Activated CD4-positive, alpha-beta T cell treated with anti-CD3 and anti-CD28 coated beads for 36 hours (primary cell): ENCODE data around the gene P2RY8. TPM values are rescaled to one million over a fixed set of nuclear protein-coding genes. Genes with fewer than 3 reads are reported as not detected.
"Not testable (repeated sequence)": the region's sequence is repeated elsewhere in the genome, so short reads cannot be mapped to it uniquely, and the experiment has no call there.

Source experiments
- ATAC-seq: fragments of 200-7000 bp; cut with Tn5 transposase; one replicate; pipeline ENCODE4 v1.10.0; 2021; ENCODE audit warnings: mild to moderate bottlenecking, moderate library complexity
- CTCF ChIA-PET: fragments of 350-600 bp; sonication (Branson Sonifier 250); formaldehyde crosslinking; loops from one replicate; lab custom pipeline; 2021; ENCODE audit warnings: antibody characterized with exemption; lab: Charles Lee
- POLR2A ChIA-PET: fragments of 350-600 bp; sonication (Branson Sonifier 250); formaldehyde crosslinking; loops from one replicate; lab custom pipeline; 2021; ENCODE audit warnings: antibody characterized with exemption, inconsistent platforms; lab: Charles Lee
- DNase-seq: peaks from one replicate; pipeline ENCODE4 v3.0.0-alpha.2; 2020
- H3K27ac Mint-ChIP-seq: one replicate; pipeline ENCODE4 v1.8.0; 2021; ENCODE audit warnings: mixed read lengths
- H3K27me3 Mint-ChIP-seq: one replicate; pipeline ENCODE4 v1.8.0; 2021; ENCODE audit warnings: mixed read lengths
- H3K36me3 Mint-ChIP-seq: one replicate; pipeline ENCODE4 v1.8.0; 2021; ENCODE audit warnings: low read depth, mixed read lengths
- H3K4me1 Mint-ChIP-seq: one replicate; pipeline ENCODE4 v1.8.0; 2021; ENCODE audit warnings: mixed read lengths
- H3K4me3 Mint-ChIP-seq: one replicate; pipeline ENCODE4 v1.8.0; 2021; ENCODE audit warnings: mild to moderate bottlenecking, moderate library complexity, mixed read lengths
- H3K9me3 Mint-ChIP-seq: one replicate; pipeline ENCODE4 v1.8.0; 2021; ENCODE audit warnings: low read depth, mixed read lengths
- intact Hi-C, 2 experiments: fragments of 100-400 bp; cut with DNase I in 1 of 2; cut with micrococcal nuclease in 1 of 2; formaldehyde crosslinking; loops; one replicate each; pipeline versions ENCODE4 v1.14.2 to v1.15.1; 2022 to 2024; cut with DNase I, micrococcal nuclease
- total RNA-seq, 2 experiments: library from RNA; stranded (reverse); gene quantifications; one replicate each; pipeline ENCODE4 v1.2.3, GENCODE V29; 2021

P2RY8 gene
- total RNA-seq, 2 experiments from 2014 or later = 19.8 to 21.2 TPM

- Mint-ChIP-seq H3K4me1 (peaks cover 8% of the 10 kb centered on the region), H3K4me3 (peak within 1 kb of the TSS; percentile 83), H3K9me3 (peaks cover 20% of the 10 kb centered on the region), H3K27me3 (no peaks in the 10 kb centered on the region), H3K36me3 (peaks cover 24% of the 10 kb centered on the region), H3K27ac (peak within 1 kb of the TSS; percentile 89)
- ChIA-PET CTCF (no interaction called here), POLR2A (no interaction called here)
- intact Hi-C loops = loop anchor here (1.0 to 5.0 kb wide), 8 partner anchors 60 to 1239 kb away; partner anchors contain the start of genes SLC25A6 (in 2 of the 2), AKAP17A (in 1 of the 2), CD99 (in 1 of the 2) and PPP2R3B (in 1 of the 2)
- DNase-seq (peak; percentile 100), ATAC-seq (peak; percentile 75)
These were observed 84.2 kb downstream of the P2RY8 start, which contains the start of gene ASMTL for GRCh38 chrX:1452516-1453394. Gene ASMTL (minus strand): TSS chrX:1452909. CDS start chrX:1452840, 69 bp downstream.

GRCh38 chrX:1451661-1452515 is 85.1 kb downstream of the P2RY8 start:
- no peaks in the 10 kb centered on the region for H3K27me3 Mint-ChIP-seq
- peak overlapping the region; percentile 83 for H3K4me3 Mint-ChIP-seq
- POLR2A ChIA-PET = no interaction called here
- peak; percentile 30 for DNase-seq
- H3K9me3 Mint-ChIP-seq = peaks cover 29% of the 10 kb centered on the region
- intact Hi-C loops = loop anchor here (2.0 to 5.0 kb wide), 3 partner anchors 205 to 1065 kb away; partner anchors contain the start of gene PPP2R3B (in 1 of the 2)
- ATAC-seq = no peak
- H3K36me3 Mint-ChIP-seq = peaks cover 33% of the 10 kb centered on the region
- peaks cover 8% of the 10 kb centered on the region for H3K4me1 Mint-ChIP-seq
- peak overlapping the region; percentile 31 for H3K27ac Mint-ChIP-seq
- CTCF ChIA-PET = no interaction called here

DNA sequence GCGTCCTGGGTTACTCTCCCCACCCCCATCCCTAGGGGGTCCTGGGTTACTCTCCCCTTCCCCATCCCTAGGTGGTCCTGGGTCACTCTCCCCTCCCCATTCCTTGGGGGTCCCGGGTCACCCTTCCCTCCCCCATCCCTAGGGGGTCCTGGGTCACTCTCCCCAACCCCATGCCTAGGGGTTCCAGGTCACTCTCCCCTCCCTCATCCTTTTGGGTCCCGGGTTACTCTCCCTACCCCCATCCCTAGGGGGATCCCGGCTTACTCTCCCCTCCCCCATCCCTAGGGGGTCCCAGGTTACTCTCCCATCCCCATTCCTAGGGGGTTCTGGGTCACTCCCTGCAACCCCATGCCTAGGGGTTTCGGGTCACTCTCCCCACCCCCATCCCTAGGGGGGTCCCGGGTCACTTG is 85.7 kb downstream of the P2RY8 start:
- CTCF ChIA-PET = no interaction called here
- Mint-ChIP-seq H3K4me1 (peaks cover 8% of the 10 kb centered on the region), H3K27me3 (no peaks in the 10 kb centered on the region), H3K36me3 (peaks cover 36% of the 10 kb centered on the region), H3K4me3 (peak overlapping the region; percentile 83), H3K27ac (no peak overlapping the region), H3K9me3 (peaks cover 33% of the 10 kb centered on the region)
- POLR2A ChIA-PET = no interaction called here
- intact Hi-C loops = loop anchor here in 1 of 2 experiments (5.0 kb wide), 1 partner anchor 1064 kb away; the partner anchor contains the start of gene PPP2R3B
- DNase-seq = no peak
- ATAC-seq = no peak

GRCh38 chrX:1450361-1451161 is 86.4 kb downstream of the P2RY8 start:
- Mint-ChIP-seq H3K9me3 (peaks cover 33% of the 10 kb centered on the region), H3K4me3 (no peak overlapping the region), H3K27me3 (no peaks in the 10 kb centered on the region), H3K4me1 (peaks cover 8% of the 10 kb centered on the region), H3K27ac (no peak overlapping the region), H3K36me3 (peaks cover 38% of the 10 kb centered on the region)
- ChIA-PET CTCF (no interaction called here), POLR2A (no interaction called here)
- no peak for ATAC-seq
- peak; percentile 15 for DNase-seq
- intact Hi-C loops = loop anchor here in 1 of 2 experiments (5.0 kb wide), 1 partner anchor 1063 kb away; the partner anchor contains the start of gene PPP2R3B

DNA sequence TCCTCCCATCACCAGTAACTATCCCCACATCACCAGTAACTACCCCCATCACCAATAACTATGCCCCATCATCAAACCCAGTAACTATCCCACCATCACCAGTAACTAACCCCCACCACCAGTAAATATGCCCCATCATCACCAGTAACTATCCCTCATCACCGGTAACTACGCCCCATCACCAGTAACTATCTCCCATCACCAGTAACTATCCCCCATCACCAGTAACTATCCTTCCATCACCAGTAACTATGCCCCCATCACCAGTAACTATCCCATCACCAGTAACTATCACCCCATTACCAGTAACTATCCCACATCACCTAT is 87.2 kb downstream of the P2RY8 start:
- DNase-seq (no peak), ATAC-seq (no peak)
- intact Hi-C loops = loop anchor here in 1 of 2 experiments (5.0 kb wide), 1 partner anchor 1062 kb away; the partner anchor contains the start of gene PPP2R3B
- H3K9me3 Mint-ChIP-seq = peaks cover 37% of the 10 kb centered on the region
- no peak overlapping the region for H3K4me3 Mint-ChIP-seq
- peaks cover 6% of the 10 kb centered on the region for H3K4me1 Mint-ChIP-seq
- no peak overlapping the region for H3K27ac Mint-ChIP-seq
- no peaks in the 10 kb centered on the region for H3K27me3 Mint-ChIP-seq
- H3K36me3 Mint-ChIP-seq = peaks cover 43% of the 10 kb centered on the region
- POLR2A ChIA-PET = no interaction called here
- CTCF ChIA-PET = no interaction called here

DNA sequence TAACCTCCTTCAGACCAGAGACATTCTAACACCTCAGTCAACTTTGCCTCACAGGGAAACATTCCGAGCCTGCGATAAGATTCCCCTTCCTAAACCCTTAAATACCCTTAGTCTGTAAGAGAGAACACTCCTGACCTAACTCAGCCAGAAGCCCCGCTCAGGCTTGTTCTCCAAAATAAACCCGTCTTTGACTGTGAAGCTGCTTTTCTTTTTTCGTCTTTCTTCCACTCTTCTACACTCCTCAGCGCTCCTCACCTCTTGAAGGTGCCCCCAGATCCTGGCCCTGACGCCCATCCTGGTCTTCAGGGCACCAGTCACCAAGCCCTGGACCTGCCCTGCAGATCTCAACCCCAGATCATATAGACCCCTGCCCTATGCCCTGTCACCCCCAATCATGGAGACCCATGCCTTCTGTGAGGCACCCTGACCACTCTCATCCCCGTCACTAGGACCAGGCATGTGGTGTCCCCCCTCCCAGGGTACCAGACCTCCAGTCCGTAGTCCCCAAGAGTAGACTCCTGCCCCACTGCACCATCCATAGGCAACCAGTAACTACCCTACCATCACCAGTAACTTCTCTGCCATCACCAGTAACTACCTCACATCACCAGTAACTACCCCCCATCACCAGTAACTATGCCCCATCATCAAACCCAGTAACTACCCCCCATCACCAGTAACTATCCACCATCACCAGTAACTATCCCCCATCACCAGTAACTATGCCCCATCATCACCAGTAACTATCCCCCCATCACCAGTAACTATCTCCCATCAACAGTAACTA is 87.8 kb downstream of the P2RY8 start:
- peaks cover under 1% of the 10 kb centered on the region for H3K4me1 Mint-ChIP-seq
- peaks cover 41% of the 10 kb centered on the region for H3K9me3 Mint-ChIP-seq
- ChIA-PET POLR2A (no interaction called here), CTCF (no interaction called here)
- peaks cover 49% of the 10 kb centered on the region for H3K36me3 Mint-ChIP-seq
- peak; percentile 4 for DNase-seq
- no peaks in the 10 kb centered on the region for H3K27me3 Mint-ChIP-seq
- H3K4me3 Mint-ChIP-seq = no peak overlapping the region
- no peak for ATAC-seq
- H3K27ac Mint-ChIP-seq = no peak overlapping the region
- intact Hi-C loops = no loop called here

GRCh38 chrX:1448573-1449001 is 88.4 kb downstream of the P2RY8 start:
- H3K4me3 Mint-ChIP-seq, DNase-seq, CTCF ChIA-PET, ATAC-seq, H3K4me1 Mint-ChIP-seq, intact Hi-C loops, H3K27me3 Mint-ChIP-seq, POLR2A ChIA-PET: not testable (repeated sequence)
- Mint-ChIP-seq H3K36me3 (peaks cover 55% of the 10 kb centered on the region), H3K27ac (peak overlapping the region; percentile 13), H3K9me3 (peaks cover 45% of the 10 kb centered on the region)

- peak; percentile 23 for DNase-seq
These were observed 88.9 kb downstream of the P2RY8 start for GRCh38 chrX:1447969-1448572.

DNA sequence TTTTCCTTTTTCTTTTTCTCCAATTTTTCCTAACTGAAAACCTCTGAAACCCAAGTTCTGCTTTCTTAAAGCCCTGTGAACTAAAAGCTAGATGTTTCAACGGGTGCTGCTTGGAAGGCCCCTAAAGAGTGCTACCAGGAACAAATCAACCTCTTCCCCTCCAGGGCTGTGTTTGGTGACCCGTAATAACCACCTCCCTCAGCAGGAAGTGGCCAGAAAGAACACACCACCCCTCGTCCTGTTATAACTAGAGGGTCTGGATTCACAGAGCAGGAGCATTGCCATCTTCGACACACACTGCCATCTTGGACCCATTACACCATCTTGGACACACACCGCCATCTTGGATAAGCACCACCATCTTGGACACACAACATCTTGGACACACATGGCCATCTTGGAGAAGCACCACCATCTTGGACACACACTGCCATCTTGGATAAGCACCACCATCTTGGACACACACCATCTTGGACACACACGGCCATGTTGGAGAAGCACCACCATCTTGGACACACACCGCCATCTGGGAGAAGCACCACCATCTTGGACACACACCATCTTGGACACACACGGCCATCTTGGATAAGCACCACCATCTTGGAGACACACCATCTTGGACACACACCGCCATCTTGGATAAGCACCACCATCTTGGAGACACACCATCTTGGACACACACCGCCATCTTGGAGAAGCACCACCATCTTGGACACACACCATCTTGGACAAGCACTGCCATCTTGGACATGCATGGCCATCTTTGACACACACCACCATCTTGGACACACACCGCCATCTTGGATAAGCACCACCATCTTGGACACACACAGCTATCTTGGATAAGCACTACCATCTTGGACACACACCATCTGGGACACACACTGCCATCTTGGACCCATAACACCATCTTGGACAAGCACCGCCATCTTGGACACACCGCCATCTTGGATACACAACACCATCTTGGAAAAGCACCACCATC is 89.7 kb downstream of the P2RY8 start:
- intact Hi-C loops, H3K27me3 Mint-ChIP-seq, ATAC-seq, H3K4me1 Mint-ChIP-seq, POLR2A ChIA-PET, CTCF ChIA-PET, H3K27ac Mint-ChIP-seq, H3K4me3 Mint-ChIP-seq: not testable (repeated sequence)
- peak; percentile 19 for DNase-seq
- peaks cover 49% of the 10 kb centered on the region for H3K9me3 Mint-ChIP-seq
- peaks cover 66% of the 10 kb centered on the region for H3K36me3 Mint-ChIP-seq

More at GRCh38 chrX:1447969-1448572, 88.9 kb downstream of the P2RY8 start:
- CTCF ChIA-PET, H3K4me3 Mint-ChIP-seq, ATAC-seq, H3K27me3 Mint-ChIP-seq, POLR2A ChIA-PET, H3K4me1 Mint-ChIP-seq, intact Hi-C loops: not testable (repeated sequence)
- H3K27ac Mint-ChIP-seq = peak overlapping the region; percentile 13
- H3K9me3 Mint-ChIP-seq = peaks cover 49% of the 10 kb centered on the region
- H3K36me3 Mint-ChIP-seq = peaks cover 59% of the 10 kb centered on the region
